HUES64 (cell line): ENCODE results near the gene RREB1.

Source experiments
- H3K27ac ChIP-seq: 2 replicates; pipeline ENCODE4 v1.7.0; 2013; ENCODE audit warnings: low read depth, low read length, inconsistent platforms
- H3K27me3 ChIP-seq: 2 replicates; pipeline ENCODE4 v1.6.1; 2013; ENCODE audit warnings: mild to moderate bottlenecking, low read length; ENCODE audit not compliant: insufficient read depth
- H3K36me3 ChIP-seq: 2 replicates; pipeline ENCODE4 v1.6.1; 2013; ENCODE audit warnings: mild to moderate bottlenecking, low read length; ENCODE audit not compliant: insufficient read depth
- H3K4me1 ChIP-seq: 2 replicates; pipeline ENCODE4 v1.6.1; 2013; ENCODE audit warnings: mild to moderate bottlenecking, low read length, moderate library complexity; ENCODE audit not compliant: insufficient read depth
- H3K4me3 ChIP-seq: 2 replicates; pipeline ENCODE4 v1.5.1; 2013; ENCODE audit warnings: mild to moderate bottlenecking, low read length, moderate library complexity
- H3K9ac ChIP-seq: 2 replicates; pipeline ENCODE4 v1.6.1; 2013; ENCODE audit warnings: mild to moderate bottlenecking, low read depth, low read length
- H3K9me3 ChIP-seq: 2 replicates; pipeline ENCODE4 v1.6.1; 2013; ENCODE audit warnings: low read depth, low read length; ENCODE audit not compliant: insufficient read depth
- WGBS: fragments of 150-250, 120-280 bp; methylation state at CpG from one replicate; pipeline ENCODE4 v1.1.7; 2013; ENCODE audit warnings: missing lambda C conversion rate; 5-methylcytosine and 5-hydroxymethylcytosine counted together

The RREB1 gene

GRCh38 chr6:7235712-7236305, 128.0 kb downstream of the RREB1 start:
- Histone ChIP-seq H3K27me3 (no peaks in the 10 kb centered on the region), H3K9me3 (no peaks in the 10 kb centered on the region), H3K36me3 (peaks cover 32% of the 10 kb centered on the region), H3K4me3 (no peak overlapping the region), H3K9ac (no peak overlapping the region), H3K27ac (no peak overlapping the region), H3K4me1 (peaks cover 7% of the 10 kb centered on the region; the same call in 1 of the 2 replicates)
- 93% methylated on average over 9 of the region's 9 CpGs for WGBS

- H3K4me1 ChIP-seq, result peaks cover 8% of the 10 kb centered on the region
These were observed 128.8 kb downstream of the RREB1 start for GRCh38 chr6:7236306-7237209.

DNA sequence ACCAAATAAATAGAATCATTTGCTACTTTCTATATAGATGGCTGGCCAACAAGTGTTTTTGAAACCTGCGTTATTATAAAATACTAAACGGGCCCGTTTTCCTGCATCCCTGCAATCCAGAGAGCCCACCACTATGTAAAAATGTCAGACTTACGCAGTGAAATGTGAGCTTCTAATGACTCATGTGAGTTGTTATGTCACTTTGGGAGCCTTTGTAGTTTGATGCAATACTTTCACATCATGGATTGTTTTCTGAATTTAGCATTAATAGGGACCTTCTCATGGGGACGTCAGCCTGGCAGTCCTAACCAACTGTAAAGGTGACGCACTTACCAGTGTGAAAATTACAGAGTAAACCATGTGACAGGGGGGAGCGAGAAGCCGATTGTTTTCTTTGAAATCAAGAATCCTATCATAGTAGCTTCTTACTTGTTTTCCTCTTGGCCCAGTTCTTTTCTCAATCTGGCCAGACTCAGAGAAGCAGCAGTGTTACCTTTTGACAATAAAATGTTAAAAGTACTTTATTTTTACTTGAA, 130.0 kb downstream of the RREB1 start:
- Histone ChIP-seq H3K4me3 (no peak overlapping the region), H3K36me3 (peaks cover 18% of the 10 kb centered on the region; the same call in 1 of the 2 replicates), H3K27me3 (no peaks in the 10 kb centered on the region), H3K9ac (no peak overlapping the region), H3K9me3 (no peaks in the 10 kb centered on the region), H3K4me1 (peaks cover 19% of the 10 kb centered on the region), H3K27ac (no peak overlapping the region)
- WGBS, result 94% methylated on average over 8 of the region's 8 CpGs

More at GRCh38 chr6:7236306-7237209, 128.8 kb downstream of the RREB1 start:
- Histone ChIP-seq H3K4me3 (no peak overlapping the region), H3K27ac (no peak overlapping the region), H3K36me3 (peaks cover 26% of the 10 kb centered on the region), H3K27me3 (no peaks in the 10 kb centered on the region), H3K9me3 (no peaks in the 10 kb centered on the region), H3K9ac (no peak overlapping the region)
- 94% methylated on average over 7 of the region's 8 CpGs for WGBS

DNA sequence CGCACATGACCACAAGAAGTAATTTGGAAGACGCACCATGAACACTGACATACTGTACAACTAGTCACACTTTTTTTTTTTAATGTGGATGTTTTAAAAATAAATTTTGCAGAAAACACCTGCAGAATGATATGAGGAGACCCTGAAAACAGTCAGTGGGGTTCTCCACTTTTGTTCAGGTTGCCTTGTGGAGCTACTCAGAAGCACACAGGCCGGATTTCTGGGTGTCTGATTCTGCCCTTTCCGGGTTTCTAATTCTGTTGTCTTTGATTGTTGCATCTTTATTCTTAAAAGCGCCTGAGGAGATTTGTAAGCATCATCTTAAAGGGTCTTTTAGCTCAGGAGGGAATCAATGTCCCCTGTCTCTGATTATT, 130.8 kb downstream of the RREB1 start:
- peaks cover 16% of the 10 kb centered on the region; the same call in 1 of the 2 replicates for H3K36me3 ChIP-seq
- H3K27ac ChIP-seq, result no peak overlapping the region
- H3K4me1 ChIP-seq, result peaks cover 26% of the 10 kb centered on the region
- no peaks in the 10 kb centered on the region for H3K27me3 ChIP-seq
- no peak overlapping the region for H3K9ac ChIP-seq
- no peak overlapping the region for H3K4me3 ChIP-seq
- WGBS, result 92% methylated on average over 4 of the region's 5 CpGs
- H3K9me3 ChIP-seq, result no peaks in the 10 kb centered on the region

DNA sequence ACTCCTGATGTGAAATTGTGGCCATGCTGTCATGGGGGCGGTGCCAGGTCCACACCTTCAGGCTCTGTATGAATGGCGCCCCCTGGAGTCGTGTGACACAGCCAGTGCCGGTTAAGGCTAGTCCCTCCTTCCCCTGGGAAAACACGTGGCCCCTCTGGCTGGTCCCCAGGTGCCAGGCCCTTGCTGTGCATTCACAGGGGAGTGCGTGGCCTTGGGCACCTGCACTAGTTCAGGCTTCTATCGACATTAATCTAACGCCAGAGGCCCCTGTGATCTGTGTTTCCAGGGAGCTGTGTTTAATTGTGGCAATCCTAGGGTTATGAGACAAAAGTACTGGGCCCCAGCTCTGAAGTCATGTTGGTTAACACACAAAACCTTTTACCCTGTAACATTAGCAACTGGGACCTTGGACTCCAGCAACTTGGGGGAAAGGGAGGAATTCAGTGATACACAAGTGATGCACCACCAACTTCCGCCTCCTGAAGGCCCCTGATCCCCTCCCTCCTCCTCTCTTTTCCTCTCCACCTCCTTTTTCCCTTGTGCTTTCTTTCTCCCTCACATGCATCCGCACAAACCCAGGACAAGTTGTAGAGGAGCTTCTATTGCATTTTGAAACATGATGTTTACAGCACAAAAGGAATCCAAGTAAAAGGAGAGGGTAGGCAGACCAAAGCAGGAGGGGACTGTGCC, 131.3 kb downstream of the RREB1 start:
- no peak overlapping the region for H3K27ac ChIP-seq
- peaks cover 26% of the 10 kb centered on the region for H3K4me1 ChIP-seq
- H3K4me3 ChIP-seq, result no peak overlapping the region
- H3K27me3 ChIP-seq, result no peaks in the 10 kb centered on the region
- WGBS, result 49% methylated on average over 9 of the region's 10 CpGs
- H3K9ac ChIP-seq, result no peak overlapping the region; the same call in 1 of the 2 replicates
- H3K9me3 ChIP-seq, result no peaks in the 10 kb centered on the region
- peaks cover 12% of the 10 kb centered on the region; the same call in 1 of the 2 replicates for H3K36me3 ChIP-seq

DNA sequence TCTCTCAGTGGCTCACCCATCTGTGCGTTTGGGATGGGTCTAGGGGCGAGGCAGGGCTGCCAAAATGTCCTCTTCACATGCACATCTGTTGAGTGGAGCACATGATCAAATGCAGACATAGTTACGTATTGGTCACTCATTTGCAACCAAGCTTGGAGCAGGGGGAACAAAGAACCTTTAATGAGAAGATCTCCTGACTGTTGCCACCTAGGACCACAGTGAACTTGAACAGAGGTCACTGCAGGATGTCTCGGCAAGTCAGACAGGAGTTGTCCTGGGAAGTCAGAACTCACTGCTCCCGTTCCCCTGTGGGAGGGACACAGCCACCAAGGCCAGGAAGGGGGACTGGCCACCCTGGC, 131.8 kb downstream of the RREB1 start:
- no peak overlapping the region for H3K9ac ChIP-seq
- no peaks in the 10 kb centered on the region for H3K9me3 ChIP-seq
- H3K4me1 ChIP-seq, result peaks cover 26% of the 10 kb centered on the region
- H3K27me3 ChIP-seq, result no peaks in the 10 kb centered on the region
- no peak overlapping the region for H3K27ac ChIP-seq
- H3K4me3 ChIP-seq, result no peak overlapping the region
- 86% methylated on average over 5 of the region's 5 CpGs for WGBS
- peaks cover 8% of the 10 kb centered on the region; the same call in 1 of the 2 replicates for H3K36me3 ChIP-seq

DNA sequence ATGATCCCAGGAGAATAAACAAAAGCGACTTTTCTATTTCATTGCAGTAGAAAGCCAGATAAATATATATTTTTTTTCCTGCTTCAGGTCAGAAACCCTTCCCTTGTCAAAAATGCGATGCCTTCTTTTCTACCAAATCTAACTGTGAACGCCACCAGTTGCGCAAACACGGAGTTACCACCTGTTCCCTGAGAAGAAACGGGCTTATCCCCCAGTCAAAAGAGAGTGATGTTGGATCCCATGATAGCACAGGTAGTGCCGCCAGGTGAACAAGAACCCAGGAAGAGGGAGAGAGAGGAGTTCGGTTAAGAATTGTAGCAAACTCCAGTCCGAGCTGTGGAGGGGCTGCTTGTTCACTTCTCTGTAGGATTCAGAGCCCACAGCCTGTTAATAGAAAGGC, 132.6 kb downstream of the RREB1 start:
- Histone ChIP-seq H3K27ac (no peak overlapping the region), H3K9ac (no peak overlapping the region), H3K4me3 (no peak overlapping the region), H3K9me3 (no peaks in the 10 kb centered on the region), H3K27me3 (no peaks in the 10 kb centered on the region), H3K36me3 (peaks cover 6% of the 10 kb centered on the region; the same call in 1 of the 2 replicates), H3K4me1 (peaks cover 26% of the 10 kb centered on the region)
- 95% methylated on average over 8 of the region's 9 CpGs for WGBS

DNA sequence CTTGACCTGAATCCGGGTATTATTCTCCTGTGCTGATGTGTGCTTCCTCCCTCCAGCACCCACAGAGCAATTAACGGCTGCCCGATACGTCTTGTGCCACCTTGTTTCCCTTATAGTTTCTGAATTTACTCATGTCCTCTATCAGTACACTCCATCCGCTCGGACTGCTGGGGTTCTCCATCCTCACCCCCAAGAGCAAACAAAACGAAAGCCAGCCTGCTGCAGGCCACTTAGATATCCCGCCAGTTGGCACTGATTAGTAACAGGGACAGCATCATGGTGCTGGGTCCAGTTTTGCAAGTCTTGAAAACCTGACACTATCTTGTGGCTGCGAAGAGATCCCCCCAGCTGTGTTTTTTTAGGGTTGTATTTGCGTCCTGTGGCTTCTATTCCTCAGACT, 133.4 kb downstream of the RREB1 start:
- Histone ChIP-seq H3K4me1 (peaks cover 26% of the 10 kb centered on the region), H3K27me3 (no peaks in the 10 kb centered on the region), H3K9me3 (no peaks in the 10 kb centered on the region), H3K27ac (no peak overlapping the region), H3K36me3 (peaks cover 6% of the 10 kb centered on the region; the same call in 1 of the 2 replicates), H3K9ac (no peak overlapping the region), H3K4me3 (no peak overlapping the region)
- 94% methylated on average over 10 of the region's 10 CpGs for WGBS

DNA sequence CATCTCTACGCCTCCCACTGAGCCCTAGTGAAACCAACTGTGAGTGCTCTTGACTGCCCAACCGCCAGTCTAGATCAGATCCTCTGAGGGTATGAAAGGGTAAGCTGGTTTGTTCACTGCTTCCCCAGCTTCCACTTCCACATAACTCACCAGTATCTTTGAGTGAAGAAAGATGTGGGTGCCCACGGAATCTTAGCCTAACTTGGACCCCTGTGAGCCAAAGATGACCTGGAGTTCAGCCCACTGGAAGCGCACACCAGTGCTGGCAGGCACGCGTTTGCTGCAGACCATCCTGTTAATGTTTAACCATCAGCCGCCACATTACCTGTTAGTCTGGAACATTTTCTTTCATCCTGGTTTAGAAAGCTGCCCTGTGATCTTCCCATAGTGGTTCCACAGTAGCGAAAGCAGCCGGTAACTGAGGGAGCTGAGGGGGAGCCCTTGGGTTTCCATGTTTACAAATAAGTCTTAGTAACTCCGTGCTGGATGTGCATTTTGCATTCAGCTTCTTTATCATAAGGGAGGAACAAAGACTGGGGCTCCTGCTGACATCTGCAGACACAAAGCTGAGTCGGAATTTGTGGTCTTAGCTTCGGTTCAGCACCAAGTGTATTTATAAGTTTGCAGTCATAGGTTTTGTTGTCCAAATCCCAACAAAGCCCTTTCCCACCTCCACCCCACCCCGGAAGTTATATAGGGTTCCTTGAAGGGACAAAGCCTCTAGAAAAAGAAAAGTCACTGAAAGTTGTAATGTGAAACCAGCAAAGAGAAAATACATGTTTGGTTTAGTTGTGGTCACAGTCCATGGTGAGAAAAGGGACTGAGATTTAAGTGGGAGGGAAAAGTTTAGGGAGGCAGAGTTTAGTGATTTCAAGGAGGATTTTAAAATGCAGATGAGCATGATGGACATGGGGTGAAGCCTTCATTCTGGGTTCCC, 134.2 kb downstream of the RREB1 start:
- H3K27me3 ChIP-seq, result no peaks in the 10 kb centered on the region
- H3K9ac ChIP-seq, result peak overlapping the region; percentile 23; the same call in 1 of the 2 replicates
- peaks cover 26% of the 10 kb centered on the region for H3K4me1 ChIP-seq
- no peak overlapping the region for H3K4me3 ChIP-seq
- H3K36me3 ChIP-seq, result peaks cover 6% of the 10 kb centered on the region; the same call in 1 of the 2 replicates
- H3K27ac ChIP-seq, result peak overlapping the region; percentile 71
- 71% methylated on average over 11 of the region's 13 CpGs for WGBS
- H3K9me3 ChIP-seq, result no peaks in the 10 kb centered on the region

DNA sequence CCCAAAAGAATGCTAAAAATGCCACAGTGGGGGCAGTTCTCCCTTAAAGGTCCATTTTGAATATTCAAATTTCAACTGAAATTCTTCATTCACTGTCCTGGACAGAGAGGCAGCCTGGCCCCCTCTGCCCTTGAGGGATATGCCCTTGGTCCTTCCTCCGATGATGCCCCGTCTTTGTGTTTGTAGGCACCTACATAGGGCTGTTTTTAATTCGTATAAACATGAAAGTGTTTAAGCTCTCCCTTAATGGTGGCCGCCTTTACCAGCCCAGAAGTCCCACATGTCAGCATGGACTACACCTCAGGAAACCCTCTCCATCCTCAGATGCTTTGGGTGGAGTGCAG, 135.0 kb downstream of the RREB1 start:
- 42% methylated on average over 4 of the region's 4 CpGs for WGBS
- Histone ChIP-seq H3K9me3 (no peaks in the 10 kb centered on the region), H3K27ac (peak overlapping the region; percentile 71), H3K27me3 (no peaks in the 10 kb centered on the region), H3K4me1 (peaks cover 23% of the 10 kb centered on the region), H3K4me3 (no peak overlapping the region), H3K36me3 (peaks cover 10% of the 10 kb centered on the region; the same call in 1 of the 2 replicates), H3K9ac (no peak overlapping the region)
